ENCODE measurements around the gene RNF14. TPM values are rescaled to one million over a fixed set of nuclear protein-coding genes. Genes with fewer than 3 reads are reported as not detected.

RNF14 gene
- total and polyA plus RNA-seq, 9 of the 15 experiments (the other 6 are each of a cell fraction or from before 2014, with no cell fraction given), result 36.3 to 140 (median 75.1) TPM

DNA sequence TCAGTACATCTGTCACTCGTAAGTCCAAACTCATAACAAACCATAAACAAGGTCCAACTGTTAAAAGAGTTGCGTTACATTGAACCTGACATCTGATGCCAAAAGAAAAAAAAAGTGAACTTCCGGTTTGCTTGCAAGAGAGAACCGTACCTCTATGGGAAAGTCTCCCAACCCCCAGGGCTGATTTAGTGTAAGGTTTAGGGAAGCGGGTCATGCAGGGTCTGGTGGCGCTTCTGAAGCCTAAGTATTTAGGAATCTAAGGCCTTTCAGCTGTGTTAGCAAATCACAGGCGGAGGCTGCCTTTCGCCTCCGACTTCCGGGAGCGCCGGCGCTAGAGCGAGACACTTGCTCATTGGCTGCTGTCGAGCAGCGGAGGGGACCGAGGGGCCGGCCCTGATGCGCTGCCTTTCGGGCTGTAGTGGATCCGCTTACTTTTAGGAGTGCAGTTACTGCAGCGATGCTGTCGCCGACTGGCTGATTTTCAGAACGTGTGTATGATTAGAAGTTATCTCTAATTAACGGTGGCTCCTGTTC is 55.9 kb downstream of the RNF14 start (continued):
- TF ChIP-seq CEBPG (CRISPR knock-in tag; IDR thresholded peaks at IDR 0.05) (no peak), CEBPG (tag; conservative IDR thresholded peaks at IDR 0.05 in 1 of 2, IDR thresholded peaks at IDR 0.05 in 1 of 2) (peak; percentile 51 to 61; a peak in 3 of 4 replicates), NFYB (IDR thresholded peaks at IDR 0.05; ENCODE audit: extremely low read depth, insufficient read length) (peak; percentile 21), HSF4 (CRISPR knock-in tag; IDR thresholded peaks at IDR 0.05; ENCODE audit: borderline replicate concordance) (no peak), KDM5B (IDR thresholded peaks at IDR 0.05; ENCODE audit: insufficient replicate concordance, low read depth, low read length) (peak; percentile 61), KDM1A (IDR thresholded peaks at IDR 0.05) (peak in 1 of 2 experiments; percentile 67; a peak in 3 of 4 replicates), TCF7L2 (IDR thresholded peaks at IDR 0.05; ENCODE audit: low read depth, low read length) (0 out of 2 replicates have a peak, but pooled peaks have one; percentile 33), NFATC3 (IDR thresholded peaks at IDR 0.05) (0 out of 2 replicates have a peak, but pooled peaks have one; percentile 38), MAFG (tag; conservative IDR thresholded peaks at IDR 0.05) (peak; percentile 40), TAF1 (IDR thresholded peaks at IDR 0.05; ENCODE audit: control insufficient read depth, extremely low read depth, insufficient read depth, low read length, severe bottlenecking) (peak; percentile 62), ELF1 (tag; IDR thresholded peaks at IDR 0.05) (peak; percentile 94), BRCA1 (IDR thresholded peaks at IDR 0.05) (no peak), BRCA1 (CRISPR knock-in tag; IDR thresholded peaks at IDR 0.05) (no peak), GABPA (tag; conservative IDR thresholded peaks at IDR 0.05; ENCODE audit: low read depth) (peak; percentile 93), ASH1L (IDR thresholded peaks at IDR 0.05; ENCODE audit: borderline replicate concordance, low read depth, partially characterized antibody) (peak; percentile 28), ETV5 (CRISPR knock-in tag; IDR thresholded peaks at IDR 0.05; ENCODE audit: low read depth) (peak; percentile 73)
- TF ChIP-seq, protein P1, sequence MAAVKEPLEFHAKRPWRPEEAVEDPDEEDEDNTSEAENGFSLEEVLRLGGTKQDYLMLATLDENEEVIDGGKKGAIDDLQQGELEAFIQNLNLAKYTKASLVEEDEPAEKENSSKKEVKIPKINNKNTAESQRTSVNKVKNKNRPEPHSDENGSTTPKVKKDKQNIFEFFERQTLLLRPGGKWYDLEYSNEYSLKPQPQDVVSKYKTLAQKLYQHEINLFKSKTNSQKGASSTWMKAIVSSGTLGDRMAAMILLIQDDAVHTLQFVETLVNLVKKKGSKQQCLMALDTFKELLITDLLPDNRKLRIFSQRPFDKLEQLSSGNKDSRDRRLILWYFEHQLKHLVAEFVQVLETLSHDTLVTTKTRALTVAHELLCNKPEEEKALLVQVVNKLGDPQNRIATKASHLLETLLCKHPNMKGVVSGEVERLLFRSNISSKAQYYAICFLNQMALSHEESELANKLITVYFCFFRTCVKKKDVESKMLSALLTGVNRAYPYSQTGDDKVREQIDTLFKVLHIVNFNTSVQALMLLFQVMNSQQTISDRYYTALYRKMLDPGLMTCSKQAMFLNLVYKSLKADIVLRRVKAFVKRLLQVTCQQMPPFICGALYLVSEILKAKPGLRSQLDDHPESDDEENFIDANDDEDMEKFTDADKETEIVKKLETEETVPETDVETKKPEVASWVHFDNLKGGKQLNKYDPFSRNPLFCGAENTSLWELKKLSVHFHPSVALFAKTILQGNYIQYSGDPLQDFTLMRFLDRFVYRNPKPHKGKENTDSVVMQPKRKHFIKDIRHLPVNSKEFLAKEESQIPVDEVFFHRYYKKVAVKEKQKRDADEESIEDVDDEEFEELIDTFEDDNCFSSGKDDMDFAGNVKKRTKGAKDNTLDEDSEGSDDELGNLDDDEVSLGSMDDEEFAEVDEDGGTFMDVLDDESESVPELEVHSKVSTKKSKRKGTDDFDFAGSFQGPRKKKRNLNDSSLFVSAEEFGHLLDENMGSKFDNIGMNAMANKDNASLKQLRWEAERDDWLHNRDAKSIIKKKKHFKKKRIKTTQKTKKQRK (IDR thresholded peaks at IDR 0.05; ENCODE audit: borderline replicate concordance, low read depth, low read length), result no peak

All from K562 (cell line).